HepG2 (cell line): ENCODE results near the gene ADGRL3. TPM values are rescaled to one million over a fixed set of nuclear protein-coding genes. Genes with fewer than 3 reads are reported as not detected.

Source experiments
- ARID5B ChIP-seq: IDR thresholded peaks from 2 replicates; pipeline ENCODE4 v1.4.0; 2020; ENCODE audit warnings: mild to moderate bottlenecking, missing genetic modification reagents
- CEBPB ChIP-seq: IDR thresholded peaks from 2 replicates; pipeline ENCODE4 v1.6.1; 2011; ENCODE audit warnings: low read depth, low read length, improper control_type of control experiment, borderline replicate concordance
- CHD4 ChIP-seq: fragments of 200-600 bp; sonication (generic); IDR thresholded peaks from 2 replicates; pipeline ENCODE4 v1.7.0; 2017; ENCODE audit warnings: mild to moderate bottlenecking, low read length, borderline replicate concordance
- EHMT2 ChIP-seq: fragments of 200-600 bp; sonication (generic); IDR thresholded peaks from 2 replicates; pipeline ENCODE4 v1.7.0; 2017; ENCODE audit warnings: antibody characterized with exemption, low read depth, low read length, borderline replicate concordance
- FOXC1 ChIP-seq: sonication (generic); formaldehyde crosslinking; IDR thresholded peaks from 2 replicates; pipeline ENCODE4 v1.8.0; 2022; ENCODE audit warnings: mild to moderate bottlenecking, missing genetic modification reagents, borderline replicate concordance
- HMG20A ChIP-seq: IDR thresholded peaks from 2 replicates; pipeline ENCODE4 v1.6.1; 2016; ENCODE audit warnings: borderline replicate concordance
- HNF4A ChIP-seq: sonication (generic); formaldehyde crosslinking; IDR thresholded peaks from 2 replicates; pipeline ENCODE4 v1.4.0; 2020; ENCODE audit warnings: missing genetic modification reagents
- JUN ChIP-seq: sonication (generic); formaldehyde crosslinking; IDR thresholded peaks from 2 replicates; pipeline ENCODE4 v1.4.0; 2020; ENCODE audit warnings: mild to moderate bottlenecking, missing genetic modification reagents
- KAT8 ChIP-seq: IDR thresholded peaks from 2 replicates; pipeline ENCODE4 v1.6.1; 2016; ENCODE audit warnings: missing genetic modification reagents, missing compliant biosample characterization
- MED13 ChIP-seq: sonication (generic); formaldehyde crosslinking; IDR thresholded peaks from 2 replicates; pipeline ENCODE4 v1.5.0; 2020; ENCODE audit warnings: missing genetic modification reagents
- NFYB ChIP-seq: sonication (generic); formaldehyde crosslinking; IDR thresholded peaks from 2 replicates; pipeline ENCODE4 v1.4.0; 2020; ENCODE audit warnings: missing genetic modification reagents
- NPAS2 ChIP-seq: sonication (generic); formaldehyde crosslinking; IDR thresholded peaks from 2 replicates; pipeline ENCODE4 v1.8.0; 2022; ENCODE audit warnings: mild to moderate bottlenecking, missing genetic modification reagents, borderline replicate concordance
- PITX1 ChIP-seq: sonication (generic); formaldehyde crosslinking; IDR thresholded peaks from 2 replicates; pipeline ENCODE4 v1.5.1; 2020; ENCODE audit warnings: mild to moderate bottlenecking, missing genetic modification reagents
- RBFOX2 ChIP-seq: fragments of 200-400 bp; formaldehyde crosslinking; IDR thresholded peaks from 2 replicates; pipeline ENCODE4 v1.6.1; 2017; ENCODE audit warnings: low read depth, mild to moderate bottlenecking, low read length
- SAFB2 ChIP-seq: sonication (generic); formaldehyde crosslinking; IDR thresholded peaks from 2 replicates; pipeline ENCODE4 v1.5.1; 2020; ENCODE audit warnings: missing genetic modification reagents, low read depth, mild to moderate bottlenecking, borderline replicate concordance
- SAP130 ChIP-seq: IDR thresholded peaks from 2 replicates; pipeline ENCODE4 v1.6.1; 2016; ENCODE audit warnings: low read depth
- SOX6 ChIP-seq, 2 experiments: fragments of 450-650 bp in 1 of 2; sonication (generic) in 1 of 2; formaldehyde crosslinking in 1 of 2; IDR thresholded peaks; 2 replicates each; pipeline versions ENCODE4 v1.4.0 to v1.6.1; 2017 to 2020; ENCODE audit warnings: antibody characterized with exemption in 1 of 2, mild to moderate bottlenecking in 1 of 2, missing genetic modification reagents in 1 of 2
- SRF ChIP-seq: IDR thresholded peaks from 2 replicates; pipeline ENCODE4 v1.6.1; 2011; ENCODE audit warnings: mild to moderate bottlenecking, low read depth, low read length, moderate library complexity
- ZBED4 ChIP-seq: sonication (generic); formaldehyde crosslinking; IDR thresholded peaks from 2 replicates; pipeline ENCODE4 v1.4.0; 2020; ENCODE audit warnings: missing genetic modification reagents, borderline replicate concordance
- ZFX ChIP-seq: sonication (generic); formaldehyde crosslinking; IDR thresholded peaks from 2 replicates; pipeline ENCODE4 v1.4.0; 2020; ENCODE audit warnings: mild to moderate bottlenecking, low read depth, missing genetic modification reagents, moderate library complexity
- ZNF207 ChIP-seq: fragments of 450-650 bp; IDR thresholded peaks from 2 replicates; pipeline ENCODE4 v1.6.1; 2016; ENCODE audit warnings: antibody characterized with exemption, borderline replicate concordance
- ZNF234 ChIP-seq: sonication (generic); formaldehyde crosslinking; conservative IDR thresholded peaks from 2 replicates; pipeline ENCODE4 v1.5.1; 2020; ENCODE audit warnings: mild to moderate bottlenecking, missing genetic modification reagents
- ZNF567 ChIP-seq: sonication (generic); formaldehyde crosslinking; IDR thresholded peaks from 2 replicates; pipeline ENCODE4 v1.8.1; 2023; ENCODE audit warnings: mild to moderate bottlenecking, missing genetic modification reagents, borderline replicate concordance
- ZNF878 ChIP-seq: sonication (generic); formaldehyde crosslinking; IDR thresholded peaks from 2 replicates; pipeline ENCODE4 v1.8.1; 2023; ENCODE audit warnings: mild to moderate bottlenecking, missing genetic modification reagents, moderate library complexity
- ZSCAN21 ChIP-seq: sonication (generic); formaldehyde crosslinking; IDR thresholded peaks from 2 replicates; pipeline ENCODE4 v1.8.0; 2022; ENCODE audit warnings: mild to moderate bottlenecking, missing genetic modification reagents, moderate library complexity, borderline replicate concordance
- ZSCAN9 ChIP-seq: IDR thresholded peaks from 2 replicates; pipeline ENCODE4 v1.6.1; 2016; ENCODE audit warnings: borderline replicate concordance
- polyA plus RNA-seq, 8 experiments: library from polyadenylated mRNA; depleted of rRNA in 3 of 8; stranded (reverse) in 7 of 8; unstranded in 1 of 8; fragments of >200 nt; fragmentation: Illumina TruSeq in 4 of 8; extraction: Trizol in 4 of 8; gene quantifications; 2 replicates each; pipeline versions ENCODE4 v1.2.1 to v1.2.3, GENCODE V29; 2011 to 2016; ENCODE audit warnings: low read depth in 4 of 8, missing spikeins in 1 of 8, mixed read lengths in 1 of 8; ENCODE audit not compliant: insufficient read depth in 1 of 8
- total RNA-seq, 5 experiments: library from RNA; depleted of rRNA; stranded (reverse); fragments of >200 nt; fragmentation: Illumina TruSeq; extraction: Trizol; gene quantifications; 2 replicates each; pipeline ENCODE4 v1.2.3, GENCODE V29; 2016; ENCODE audit warnings: low read depth in 1 of 5

ADGRL3 gene
- total and polyA plus RNA-seq, 2 of the 13 experiments (the other 11 are each of a cell fraction or from before 2014, with no cell fraction given) = 0.04 to 0.05 TPM

- TF ChIP-seq FOXC1 (CRISPR knock-in tag) (no peak), ZSCAN9 (CRISPR knock-in tag) (no peak), SOX6 (IDR thresholded peaks at IDR 0.05) (no peak), SOX6 (CRISPR knock-in tag; IDR thresholded peaks at IDR 0.05) (peak; percentile 41; the same call in 1 of the 2 replicates), HNF4A (CRISPR knock-in tag) (peak; percentile 56), ZFX (no peak), CHD4 (no peak), PITX1 (0 out of 2 replicates have a peak, but pooled peaks have one; percentile 33), SRF (no peak), SAFB2 (no peak), NFYB (CRISPR knock-in tag) (no peak), ZNF878 (CRISPR knock-in tag) (no peak), EHMT2 (no peak), ZNF234 (CRISPR knock-in tag) (no peak), ZBED4 (CRISPR knock-in tag) (no peak), JUN (no peak), CEBPB (peak; percentile 57; the same call in 1 of the 2 replicates), ZNF207 (no peak), KAT8 (CRISPR knock-in tag) (no peak), NPAS2 (CRISPR knock-in tag) (no peak), ARID5B (CRISPR knock-in tag) (peak; percentile 50), RBFOX2 (no peak), SAP130 (CRISPR knock-in tag) (no peak), HMG20A (CRISPR knock-in tag) (peak; percentile 48; the same call in 1 of the 2 replicates), ZSCAN21 (CRISPR knock-in tag) (no peak), ZNF567 (CRISPR knock-in tag) (no peak), MED13 (CRISPR knock-in tag) (no peak)
Observed at GRCh38 chr4:61531188-61531587, 331.1 kb downstream of the ADGRL3 start (continued).
